ENCODE data around the gene FBXO2.

GRCh38 chr1:11613347-11613746 is 40.9 kb downstream of the FBXO2 start:
- TF ChIP-seq GATA2 (IDR thresholded peaks at IDR 0.05; ENCODE audit: low read depth, low read length) (no peak), GATA3 (IDR thresholded peaks at IDR 0.05; ENCODE audit: low read depth, low read length) (no peak)

Data from SH-SY5Y (cell line).